WERI-Rb-1 (cell line): ENCODE data around the gene UNC5C.
A peak's percentile ranks its signal among the peaks of the same experiment; 100 is the strongest.

Experiments
- DNase-seq: peaks from one replicate; pipeline ENCODE4 v3.0.0-alpha.2; 2020
- H3K27ac ChIP-seq: fragments of 250-450 bp; sonication (Bioruptor Pico); 2 replicates; pipeline ENCODE4 v1.5.1; 2020; ENCODE audit warnings: mild to moderate bottlenecking, moderate library complexity
- H3K27me3 ChIP-seq: fragments of 250-450 bp; sonication (Bioruptor Pico); 2 replicates; pipeline ENCODE4 v1.5.1; 2021; ENCODE audit warnings: mild to moderate bottlenecking, low read depth, moderate library complexity; ENCODE audit not compliant: insufficient read depth, severe bottlenecking
- H3K36me3 ChIP-seq: fragments of 250-450 bp; sonication (Bioruptor Pico); 2 replicates; pipeline ENCODE4 v1.5.1; 2020; ENCODE audit warnings: mild to moderate bottlenecking, moderate library complexity
- H3K4me3 ChIP-seq: 2 replicates; pipeline ENCODE4 v1.5.1; 2011; ENCODE audit warnings: low read depth, mild to moderate bottlenecking, control low read depth, low read length
- H3K9me3 ChIP-seq: fragments of 250-450 bp; sonication (Bioruptor Pico); 2 replicates; pipeline ENCODE4 v1.5.1; 2021; ENCODE audit warnings: mild to moderate bottlenecking, moderate library complexity; ENCODE audit not compliant: severe bottlenecking
- CTCF ChIP-seq: IDR thresholded peaks from 2 replicates; pipeline ENCODE4 v1.5.1; 2011; ENCODE audit warnings: low read depth, mild to moderate bottlenecking, control low read depth, inconsistent platforms, low read length

UNC5C gene

GRCh38 chr4:95513022-95513421 is 35.8 kb downstream of the UNC5C start:
- Histone ChIP-seq H3K9me3 (no peaks in the 10 kb centered on the region), H3K27ac (no peak overlapping the region), H3K4me3 (no peak overlapping the region), H3K36me3 (no peaks in the 10 kb centered on the region), H3K27me3 (no peaks in the 10 kb centered on the region)
- TF ChIP-seq CTCF = no peak
- DNase-seq = no peak

GRCh38 chr4:95511477-95511876 is 37.3 kb downstream of the UNC5C start:
- Histone ChIP-seq H3K36me3 (no peaks in the 10 kb centered on the region), H3K27me3 (no peaks in the 10 kb centered on the region), H3K27ac (no peak overlapping the region), H3K9me3 (no peaks in the 10 kb centered on the region), H3K4me3 (no peak overlapping the region)
- DNase-seq = no peak
- TF ChIP-seq CTCF = no peak

GRCh38 chr4:95510877-95511276 is 37.9 kb downstream of the UNC5C start:
- DNase-seq = no peak
- no peaks in the 10 kb centered on the region for H3K27me3 ChIP-seq
- H3K36me3 ChIP-seq = no peaks in the 10 kb centered on the region
- H3K9me3 ChIP-seq = no peaks in the 10 kb centered on the region
- H3K27ac ChIP-seq = no peak overlapping the region
- no peak for TF ChIP-seq CTCF
- H3K4me3 ChIP-seq = no peak overlapping the region

- no peak overlapping the region for H3K27ac ChIP-seq
- H3K27me3 ChIP-seq = no peaks in the 10 kb centered on the region
- peak; percentile 49 for TF ChIP-seq CTCF
- H3K4me3 ChIP-seq = no peak overlapping the region
- H3K9me3 ChIP-seq = no peaks in the 10 kb centered on the region
- DNase-seq = no peak
- no peaks in the 10 kb centered on the region for H3K36me3 ChIP-seq
Observed at GRCh38 chr4:95510145-95510544, 38.6 kb downstream of the UNC5C start.

- no peak for DNase-seq
- Histone ChIP-seq H3K9me3 (no peaks in the 10 kb centered on the region), H3K27me3 (no peaks in the 10 kb centered on the region), H3K4me3 (no peak overlapping the region), H3K36me3 (no peaks in the 10 kb centered on the region), H3K27ac (no peak overlapping the region)
- TF ChIP-seq CTCF = no peak
Observed at GRCh38 chr4:95508421-95508820, 40.4 kb downstream of the UNC5C start.

GRCh38 chr4:95507561-95507960 is 41.2 kb downstream of the UNC5C start:
- TF ChIP-seq CTCF = no peak
- Histone ChIP-seq H3K9me3 (no peaks in the 10 kb centered on the region), H3K27me3 (no peaks in the 10 kb centered on the region), H3K36me3 (no peaks in the 10 kb centered on the region), H3K4me3 (no peak overlapping the region), H3K27ac (no peak overlapping the region)
- DNase-seq = no peak
